ENCODE results near the gene KLK6. TPM values are rescaled to one million over a fixed set of nuclear protein-coding genes. Genes with fewer than 3 reads are reported as not detected.
A peak's percentile ranks its signal among the peaks of the same experiment; 100 is the strongest.

KLK6 gene
- polyA plus RNA-seq, 2 of the 4 experiments (the other 2 are of a cell fraction): 0.13 TPM; not detected in 1

- Histone ChIP-seq H3K27ac (no peak overlapping the region), H3K4me2 (no peak overlapping the region), H3K4me1 (no peaks in the 10 kb centered on the region), H3K9me3 (peaks cover 5% of the 10 kb centered on the region; the same call in 2 of the 3 replicates), H3K4me3 (no peak overlapping the region)
- WGBS (ENCODE audit: missing lambda C conversion rate): 26% methylated on average over 3 of the region's 3 CpGs
- POLR2A ChIA-PET: no interaction called here
- DNase-seq (ENCODE audit: low read depth in 1 of 2, low spot score in 1 of 2) (no peak), ATAC-seq (no peak), FAIRE-seq (no peak)
- no peak for TF ChIP-seq E2F6 (IDR thresholded peaks at IDR 0.05; ENCODE audit: borderline replicate concordance, low read depth)
- TF ChIP-seq, protein P1, sequence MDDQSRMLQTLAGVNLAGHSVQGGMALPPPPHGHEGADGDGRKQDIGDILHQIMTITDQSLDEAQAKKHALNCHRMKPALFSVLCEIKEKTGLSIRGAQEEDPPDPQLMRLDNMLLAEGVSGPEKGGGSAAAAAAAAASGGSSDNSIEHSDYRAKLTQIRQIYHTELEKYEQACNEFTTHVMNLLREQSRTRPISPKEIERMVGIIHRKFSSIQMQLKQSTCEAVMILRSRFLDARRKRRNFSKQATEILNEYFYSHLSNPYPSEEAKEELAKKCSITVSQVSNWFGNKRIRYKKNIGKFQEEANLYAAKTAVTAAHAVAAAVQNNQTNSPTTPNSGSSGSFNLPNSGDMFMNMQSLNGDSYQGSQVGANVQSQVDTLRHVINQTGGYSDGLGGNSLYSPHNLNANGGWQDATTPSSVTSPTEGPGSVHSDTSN (IDR thresholded peaks at IDR 0.05): no peak
- TF ChIP-seq ATOH8 (CRISPR knock-in tag; IDR thresholded peaks at IDR 0.05; ENCODE audit: low read depth): no peak
- TF ChIP-seq, protein P2, sequence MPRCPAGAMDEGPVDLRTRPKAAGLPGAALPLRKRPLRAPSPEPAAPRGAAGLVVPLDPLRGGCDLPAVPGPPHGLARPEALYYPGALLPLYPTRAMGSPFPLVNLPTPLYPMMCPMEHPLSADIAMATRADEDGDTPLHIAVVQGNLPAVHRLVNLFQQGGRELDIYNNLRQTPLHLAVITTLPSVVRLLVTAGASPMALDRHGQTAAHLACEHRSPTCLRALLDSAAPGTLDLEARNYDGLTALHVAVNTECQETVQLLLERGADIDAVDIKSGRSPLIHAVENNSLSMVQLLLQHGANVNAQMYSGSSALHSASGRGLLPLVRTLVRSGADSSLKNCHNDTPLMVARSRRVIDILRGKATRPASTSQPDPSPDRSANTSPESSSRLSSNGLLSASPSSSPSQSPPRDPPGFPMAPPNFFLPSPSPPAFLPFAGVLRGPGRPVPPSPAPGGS (IDR thresholded peaks at IDR 0.05): no peak
- TF ChIP-seq SMC3 (IDR thresholded peaks at IDR 0.05): no peak
- TF ChIP-seq ZNF302 (CRISPR knock-in tag; IDR thresholded peaks at IDR 0.05): no peak
- no peak for TF ChIP-seq TFCP2L1 (CRISPR knock-in tag; IDR thresholded peaks at IDR 0.05)
- TF ChIP-seq HEYL (CRISPR knock-in tag; IDR thresholded peaks at IDR 0.05): no peak
- TF ChIP-seq NFE2L2 (conservative IDR thresholded peaks at IDR 0.05; ENCODE audit: low read length): no peak
- TF ChIP-seq ESRRA (IDR thresholded peaks at IDR 0.05; ENCODE audit: borderline replicate concordance, low read length): no peak
- TF ChIP-seq FOSB (CRISPR knock-in tag; IDR thresholded peaks at IDR 0.05): no peak
- TF ChIP-seq GATA3 (IDR thresholded peaks at IDR 0.05; ENCODE audit: borderline replicate concordance): no peak
- no peak for TF ChIP-seq SREBF2 (IDR thresholded peaks at IDR 0.05)
- no peak for TF ChIP-seq CHD4 (IDR thresholded peaks at IDR 0.05; ENCODE audit: borderline replicate concordance)
- TF ChIP-seq BHLHE40 (IDR thresholded peaks at IDR 0.05; ENCODE audit: low read depth, low read length): no peak
- TF ChIP-seq KDM1A (IDR thresholded peaks at IDR 0.05; ENCODE audit: low read depth): no peak
- TF ChIP-seq, protein P3, sequence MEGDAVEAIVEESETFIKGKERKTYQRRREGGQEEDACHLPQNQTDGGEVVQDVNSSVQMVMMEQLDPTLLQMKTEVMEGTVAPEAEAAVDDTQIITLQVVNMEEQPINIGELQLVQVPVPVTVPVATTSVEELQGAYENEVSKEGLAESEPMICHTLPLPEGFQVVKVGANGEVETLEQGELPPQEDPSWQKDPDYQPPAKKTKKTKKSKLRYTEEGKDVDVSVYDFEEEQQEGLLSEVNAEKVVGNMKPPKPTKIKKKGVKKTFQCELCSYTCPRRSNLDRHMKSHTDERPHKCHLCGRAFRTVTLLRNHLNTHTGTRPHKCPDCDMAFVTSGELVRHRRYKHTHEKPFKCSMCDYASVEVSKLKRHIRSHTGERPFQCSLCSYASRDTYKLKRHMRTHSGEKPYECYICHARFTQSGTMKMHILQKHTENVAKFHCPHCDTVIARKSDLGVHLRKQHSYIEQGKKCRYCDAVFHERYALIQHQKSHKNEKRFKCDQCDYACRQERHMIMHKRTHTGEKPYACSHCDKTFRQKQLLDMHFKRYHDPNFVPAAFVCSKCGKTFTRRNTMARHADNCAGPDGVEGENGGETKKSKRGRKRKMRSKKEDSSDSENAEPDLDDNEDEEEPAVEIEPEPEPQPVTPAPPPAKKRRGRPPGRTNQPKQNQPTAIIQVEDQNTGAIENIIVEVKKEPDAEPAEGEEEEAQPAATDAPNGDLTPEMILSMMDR (IDR thresholded peaks at IDR 0.05): no peak
- CTCF ChIA-PET: no interaction called here
Measured at GRCh38 chr19:50964266-50964665, 5.1 kb downstream of the KLK6 start.

DNA sequence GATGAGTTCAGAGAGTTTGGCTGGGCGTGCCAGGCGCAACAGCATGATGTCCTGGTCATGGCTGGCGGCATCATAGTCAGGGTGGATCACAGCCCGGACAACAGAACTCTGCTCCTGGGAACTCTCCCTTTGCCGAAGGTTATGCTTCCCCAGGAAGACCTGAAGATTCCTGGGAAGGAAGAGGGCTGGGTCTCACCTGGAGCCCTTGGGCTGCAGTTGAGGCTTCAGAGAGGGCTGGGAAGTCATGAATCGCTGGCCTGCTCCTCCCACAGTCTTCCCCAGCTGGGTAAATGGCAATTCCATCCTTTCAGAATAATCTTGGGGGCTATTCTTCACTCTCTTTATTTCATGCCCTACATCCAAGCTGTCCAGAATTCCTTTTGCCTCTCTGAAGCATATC, 6.0 kb downstream of the KLK6 start:
- Histone ChIP-seq H3K9me3 (peaks cover 5% of the 10 kb centered on the region; the same call in 2 of the 3 replicates), H3K27ac (no peak overlapping the region), H3K4me3 (no peak overlapping the region), H3K4me2 (no peak overlapping the region), H3K4me1 (no peaks in the 10 kb centered on the region)
- DNase-seq (ENCODE audit: low read depth in 1 of 2, low spot score in 1 of 2) (no peak), ATAC-seq (no peak), FAIRE-seq (no peak)
- TF ChIP-seq POLR2AphosphoS2 (conservative IDR thresholded peaks at IDR 0.05; ENCODE audit: low read length): no peak
- no peak for TF ChIP-seq RARB (CRISPR knock-in tag; IDR thresholded peaks at IDR 0.05)
- 32% methylated on average over 6 of the region's 6 CpGs for WGBS (ENCODE audit: missing lambda C conversion rate)
- ChIA-PET POLR2A (no interaction called here), CTCF (no interaction called here)

DNA sequence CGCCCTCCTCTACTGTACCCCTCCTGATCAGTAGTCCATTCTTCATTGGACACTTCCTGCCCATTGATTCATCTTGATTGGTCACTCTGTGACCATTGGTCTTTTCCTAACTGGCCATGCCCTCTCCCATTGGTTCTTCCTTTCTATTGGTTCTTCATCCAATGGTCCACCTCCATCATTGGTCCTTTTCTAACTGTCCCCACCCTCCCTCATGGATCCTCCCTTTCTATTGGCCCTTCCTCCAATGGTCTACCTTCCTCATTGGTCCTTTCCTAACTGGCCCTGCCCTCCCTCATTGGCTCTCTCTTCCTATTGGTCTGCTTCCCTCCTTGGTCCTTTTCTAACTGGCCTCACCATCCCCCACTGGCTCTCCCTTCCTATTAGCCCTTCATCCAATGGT, 7.1 kb downstream of the KLK6 start:
- WGBS (ENCODE audit: missing lambda C conversion rate): 48% methylated on average over 1 of the region's 1 CpG
- ChIA-PET POLR2A (no interaction called here), CTCF (interaction anchor here (0.5 kb wide), 1 partner anchor 39 kb away, joined by 3 read pairs; the partner anchor contains the start of gene KLK8)
- no peak for TF ChIP-seq TP53 (CRISPR knock-in tag; IDR thresholded peaks at IDR 0.05)
- no peak for TF ChIP-seq CHD4 (IDR thresholded peaks at IDR 0.05; ENCODE audit: borderline replicate concordance)
- peaks cover 5% of the 10 kb centered on the region; the same call in 2 of the 3 replicates for H3K9me3 ChIP-seq
- no peak overlapping the region for H3K27ac ChIP-seq
- no peak overlapping the region for H3K4me3 ChIP-seq
- FAIRE-seq (no peak), ATAC-seq (peak in 1 of 2 experiments; percentile 10; a peak in 2 of 6 replicates), DNase-seq (ENCODE audit: low read depth in 1 of 2, low spot score in 1 of 2) (peak in 1 of 2 experiments; percentile 21)
- no peaks in the 10 kb centered on the region for H3K4me1 ChIP-seq
- H3K4me2 ChIP-seq: no peak overlapping the region
